Endodermal cell (in vitro differentiated cells): ENCODE data around the gene CDCP2. TPM values are rescaled to one million over a fixed set of nuclear protein-coding genes. Genes with fewer than 3 reads are reported as not detected.
A peak's percentile ranks its signal among the peaks of the same experiment; 100 is the strongest.
"Not testable (repeated sequence)": the region's sequence is repeated elsewhere in the genome, so short reads cannot be mapped to it uniquely, and the experiment has no call there.

ENCODE experiments used
- DNase-seq: peaks from one replicate; pipeline ENCODE4 v3.0.0-alpha.2; 2017
- H3K27ac ChIP-seq: 2 replicates; pipeline ENCODE4 v1.5.1; 2013; ENCODE audit warnings: mild to moderate bottlenecking, low read depth, low read length, moderate library complexity
- H3K27me3 ChIP-seq: 2 replicates; pipeline ENCODE4 v1.6.1; 2013; ENCODE audit warnings: mild to moderate bottlenecking, low read length, moderate library complexity; ENCODE audit not compliant: insufficient read depth, control insufficient read depth, poor library complexity, severe bottlenecking
- H3K36me3 ChIP-seq: 2 replicates; pipeline ENCODE4 v1.7.0; 2013; ENCODE audit warnings: mild to moderate bottlenecking, low read length, moderate library complexity; ENCODE audit not compliant: control insufficient read depth, insufficient read depth
- H3K4me1 ChIP-seq: one replicate; pipeline ENCODE4 v1.7.0; 2013; ENCODE audit warnings: low read length; ENCODE audit not compliant: control insufficient read depth, insufficient read depth
- H3K4me3 ChIP-seq: 2 replicates; pipeline ENCODE4 v1.5.1; 2013; ENCODE audit warnings: mild to moderate bottlenecking, low read length, moderate library complexity
- H3K9ac ChIP-seq: 2 replicates; pipeline ENCODE4 v1.6.1; 2013; ENCODE audit warnings: mild to moderate bottlenecking, low read length, moderate library complexity; ENCODE audit not compliant: poor library complexity, severe bottlenecking; ENCODE audit errors: extremely low read depth
- H3K9me3 ChIP-seq: 2 replicates; pipeline ENCODE4 v1.6.1; 2013; ENCODE audit warnings: mild to moderate bottlenecking, low read length, moderate library complexity; ENCODE audit not compliant: control insufficient read depth
- H3K27ac Mint-ChIP-seq: 2 replicates; pipeline ENCODE4 v1.8.0; 2020; ENCODE audit warnings: mixed read lengths
- H3K27me3 Mint-ChIP-seq: 2 replicates; pipeline ENCODE4 v1.8.0; 2021; ENCODE audit warnings: mild to moderate bottlenecking, mixed read lengths; ENCODE audit not compliant: insufficient read depth
- H3K36me3 Mint-ChIP-seq: 2 replicates; pipeline ENCODE4 v1.8.0; 2020; ENCODE audit warnings: low read depth, mixed read lengths
- H3K4me1 Mint-ChIP-seq: 2 replicates; pipeline ENCODE4 v1.8.0; 2020; ENCODE audit warnings: mixed read lengths
- H3K4me3 Mint-ChIP-seq: 2 replicates; pipeline ENCODE4 v1.8.0; 2020; ENCODE audit warnings: mild to moderate bottlenecking, moderate library complexity, mixed read lengths
- H3K9me3 Mint-ChIP-seq: 2 replicates; pipeline ENCODE4 v1.8.0; 2020; ENCODE audit warnings: mild to moderate bottlenecking, mixed read lengths
- CTCF ChIP-seq: fragments of 200-600 bp; sonication (generic); conservative IDR thresholded peaks from 2 replicates; pipeline ENCODE4 v1.5.0; 2021; ENCODE audit warnings: antibody characterized with exemption, mild to moderate bottlenecking
- WGBS, 2 experiments: methylation state at CpG; one replicate each; pipeline versions ENCODE4 v1.1.5 to v1.1.7; 2013; ENCODE audit warnings: missing lambda C conversion rate in 2 of 2, mixed read lengths in 1 of 2; ENCODE audit not compliant: insufficient coverage in 1 of 2, insufficient read length in 1 of 2; 5-methylcytosine and 5-hydroxymethylcytosine counted together
- total RNA-seq, 2 donors: library from RNA; stranded (reverse); fragmentation: NEBNext Ultra II Directional in 1 of 2; extraction: Animal tissue kit (Norgen Biotek cat#: 25700) in 1 of 2; gene quantifications; 2 replicates in 1 of 2; 3 replicates in 1 of 2; pipeline ENCODE4 v1.2.1, GENCODE V29; 2021

Gene CDCP2
- total RNA-seq, 2 donors from 2014 or later: not detected

DNA sequence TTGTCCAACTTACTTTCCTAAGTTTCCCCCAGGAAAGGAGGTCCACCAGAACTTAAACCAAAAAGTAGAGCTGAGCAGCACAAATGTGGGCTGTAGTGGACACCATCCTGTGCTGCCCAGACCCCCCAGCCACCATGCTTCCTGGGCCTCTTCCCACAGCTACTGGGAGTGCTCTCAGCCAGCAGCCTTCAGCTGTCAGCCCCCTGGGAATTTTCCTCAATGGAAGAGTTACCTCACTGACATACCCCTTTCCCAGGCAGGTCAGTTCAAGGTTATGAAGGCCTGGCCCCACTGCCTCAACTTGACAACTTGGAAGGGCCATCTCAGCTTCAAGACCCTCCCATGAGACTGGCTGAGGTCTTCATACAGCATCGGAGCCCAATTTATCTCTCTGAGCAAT lies 47.7 kb downstream of the CDCP2 start:
- Mint-ChIP-seq H3K27me3 (no peaks in the 10 kb centered on the region), H3K27ac (no peak overlapping the region), H3K36me3 (peaks cover 7% of the 10 kb centered on the region), H3K9me3 (no peaks in the 10 kb centered on the region), H3K4me3 (no peak overlapping the region), H3K4me1 (peaks cover 13% of the 10 kb centered on the region)
- H3K27me3 ChIP-seq: no peaks in the 10 kb centered on the region
- H3K4me1 ChIP-seq: no peaks in the 10 kb centered on the region
- WGBS, 2 experiments: 90 to 92% methylated on average over 1 of the region's 1 CpG
- TF ChIP-seq CTCF: no peak
- H3K4me3 ChIP-seq: no peak overlapping the region
- peak; percentile 24 for DNase-seq
- H3K36me3 ChIP-seq: no peaks in the 10 kb centered on the region
- no peak overlapping the region for H3K27ac ChIP-seq
- no peak overlapping the region for H3K9ac ChIP-seq
- no peaks in the 10 kb centered on the region for H3K9me3 ChIP-seq

GRCh38 chr1:54104613-54105012 lies 48.2 kb downstream of the CDCP2 start:
- H3K9ac ChIP-seq, H3K4me1 ChIP-seq, DNase-seq, H3K27ac ChIP-seq, H3K36me3 ChIP-seq, H3K4me3 Mint-ChIP-seq, H3K27me3 ChIP-seq, H3K4me3 ChIP-seq, H3K36me3 Mint-ChIP-seq, H3K9me3 ChIP-seq, H3K27ac Mint-ChIP-seq, H3K27me3 Mint-ChIP-seq, H3K9me3 Mint-ChIP-seq: not testable (repeated sequence)
- 96 to 100% methylated on average over 8 to 9 of the region's 9 CpGs for WGBS, 2 experiments
- peaks cover 13% of the 10 kb centered on the region for H3K4me1 Mint-ChIP-seq

- Mint-ChIP-seq H3K27ac (no peak overlapping the region), H3K4me1 (peaks cover 13% of the 10 kb centered on the region)
- no peak for TF ChIP-seq CTCF
These were observed 49.4 kb downstream of the CDCP2 start for GRCh38 chr1:54103414-54103813.

DNA sequence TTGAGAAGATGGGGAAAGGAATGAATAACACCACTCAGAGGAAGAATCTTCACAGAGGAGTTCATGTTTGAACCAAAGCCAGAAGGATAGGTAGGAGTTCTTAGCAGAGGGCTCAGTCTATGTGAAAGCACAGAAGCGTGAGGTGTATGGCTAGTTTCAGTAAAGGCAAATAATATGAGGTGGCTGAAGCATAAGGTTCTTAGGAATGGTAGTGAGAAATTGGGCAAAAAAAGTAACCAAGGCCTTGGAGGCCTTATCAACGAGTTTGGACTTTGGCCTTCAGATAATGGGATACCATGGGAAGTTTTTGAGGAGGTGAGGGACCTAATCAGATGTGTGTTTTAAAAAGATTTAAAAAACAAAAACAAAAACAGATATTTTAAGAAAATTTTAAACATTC lies 52.3 kb downstream of the CDCP2 start:
- 41 to 50% methylated on average over 2 of the region's 2 CpGs for WGBS, 2 experiments
- Histone ChIP-seq H3K27ac (no peak overlapping the region), H3K27me3 (no peaks in the 10 kb centered on the region)

More at GRCh38 chr1:54103414-54103813, 49.4 kb downstream of the CDCP2 start:
- Histone ChIP-seq H3K4me1 (no peaks in the 10 kb centered on the region), H3K9me3 (no peaks in the 10 kb centered on the region), H3K4me3 (no peak overlapping the region), H3K27ac (no peak overlapping the region), H3K27me3 (no peaks in the 10 kb centered on the region), H3K9ac (no peak overlapping the region), H3K36me3 (no peaks in the 10 kb centered on the region)
- H3K9me3 Mint-ChIP-seq: no peaks in the 10 kb centered on the region
- peaks cover 7% of the 10 kb centered on the region for H3K36me3 Mint-ChIP-seq
- no peak for DNase-seq
- H3K27me3 Mint-ChIP-seq: no peaks in the 10 kb centered on the region
- 89 to 96% methylated on average over 5 to 6 of the region's 6 CpGs for WGBS, 2 experiments
- no peak overlapping the region for H3K4me3 Mint-ChIP-seq

More for the DNA sequence above, 52.3 kb downstream of the CDCP2 start:
- Histone ChIP-seq H3K4me1 (no peaks in the 10 kb centered on the region), H3K9me3 (no peaks in the 10 kb centered on the region), H3K4me3 (no peak overlapping the region), H3K36me3 (no peaks in the 10 kb centered on the region), H3K9ac (no peak overlapping the region)
- Mint-ChIP-seq H3K27ac (no peak overlapping the region), H3K4me3 (no peak overlapping the region), H3K36me3 (peaks cover 7% of the 10 kb centered on the region), H3K4me1 (peaks cover 31% of the 10 kb centered on the region), H3K9me3 (no peaks in the 10 kb centered on the region), H3K27me3 (no peaks in the 10 kb centered on the region)
- no peak for DNase-seq
- no peak for TF ChIP-seq CTCF
